ENCODE data around the gene KIF16B. TPM values are rescaled to one million over a fixed set of nuclear protein-coding genes. Genes with fewer than 3 reads are reported as not detected.

KIF16B gene
- total RNA-seq, 1 experiment from 2014 or later, result 4.6 TPM

- Histone ChIP-seq H3K4me3 (ENCODE audit: low read depth, low read length, poor library complexity, severe bottlenecking) (no peak overlapping the region), H3K4me1 (ENCODE audit: insufficient read depth, low read length, poor library complexity, severe bottlenecking) (no peaks in the 10 kb centered on the region), H3K9me3 (ENCODE audit: low read depth, low read length, poor library complexity, severe bottlenecking) (no peaks in the 10 kb centered on the region), H3K27me3 (replicated peaks; ENCODE audit: insufficient read depth, low read depth, low read length, poor library complexity) (no peaks in the 10 kb centered on the region), H3K27ac (ENCODE audit: low read depth, low read length, poor library complexity, severe bottlenecking) (no peak overlapping the region), H3K36me3 (ENCODE audit: insufficient read depth, low read length, poor library complexity, severe bottlenecking) (no peaks in the 10 kb centered on the region)
- no TSS peak for BruUV-seq (replicated peaks)
- no peak for DNase-seq (ENCODE audit: low spot score)
- intact Hi-C loops (cut with micrococcal nuclease; ENCODE audit: unreplicated experiment), result no loop called here
- TF ChIP-seq CTCF (conservative IDR thresholded peaks at IDR 0.05; ENCODE audit: low read depth, low read length) (no peak), EZH2 (IDR thresholded peaks at IDR 0.05; ENCODE audit: borderline replicate concordance, low read depth, low read length, poor library complexity, severe bottlenecking) (no peak)
- ChIA-PET POLR2A (ENCODE audit: low non-redundant PET) (no interaction called here), CTCF (no interaction called here)
Measured at GRCh38 chr20:16351415-16351814, 221.8 kb downstream of the KIF16B start.

GRCh38 chr20:16350465-16350864 lies 222.8 kb downstream of the KIF16B start:
- no peak for DNase-seq (ENCODE audit: low spot score)
- no peaks in the 10 kb centered on the region for H3K9me3 ChIP-seq (ENCODE audit: low read depth, low read length, poor library complexity, severe bottlenecking)
- H3K4me1 ChIP-seq (ENCODE audit: insufficient read depth, low read length, poor library complexity, severe bottlenecking), result no peaks in the 10 kb centered on the region
- H3K4me3 ChIP-seq (ENCODE audit: low read depth, low read length, poor library complexity, severe bottlenecking), result no peak overlapping the region
- H3K27ac ChIP-seq (ENCODE audit: low read depth, low read length, poor library complexity, severe bottlenecking), result no peak overlapping the region
- POLR2A ChIA-PET (ENCODE audit: low non-redundant PET), result no interaction called here
- BruUV-seq (replicated peaks), result no TSS peak
- no peaks in the 10 kb centered on the region for H3K36me3 ChIP-seq (ENCODE audit: insufficient read depth, low read length, poor library complexity, severe bottlenecking)
- intact Hi-C loops (cut with micrococcal nuclease; ENCODE audit: unreplicated experiment), result no loop called here
- CTCF ChIA-PET, result no interaction called here
- TF ChIP-seq CTCF (conservative IDR thresholded peaks at IDR 0.05; ENCODE audit: low read depth, low read length), result no peak
- no peak for TF ChIP-seq EZH2 (IDR thresholded peaks at IDR 0.05; ENCODE audit: borderline replicate concordance, low read depth, low read length, poor library complexity, severe bottlenecking)
- no peaks in the 10 kb centered on the region for H3K27me3 ChIP-seq (replicated peaks; ENCODE audit: insufficient read depth, low read depth, low read length, poor library complexity)

- H3K4me3 ChIP-seq (ENCODE audit: low read depth, low read length, poor library complexity, severe bottlenecking), result no peak overlapping the region
- no peaks in the 10 kb centered on the region for H3K9me3 ChIP-seq (ENCODE audit: low read depth, low read length, poor library complexity, severe bottlenecking)
- no peak for DNase-seq (ENCODE audit: low spot score)
- ChIA-PET POLR2A (ENCODE audit: low non-redundant PET) (no interaction called here), CTCF (no interaction called here)
- H3K27ac ChIP-seq (ENCODE audit: low read depth, low read length, poor library complexity, severe bottlenecking), result no peak overlapping the region
- H3K36me3 ChIP-seq (ENCODE audit: insufficient read depth, low read length, poor library complexity, severe bottlenecking), result no peaks in the 10 kb centered on the region
- intact Hi-C loops (cut with micrococcal nuclease; ENCODE audit: unreplicated experiment), result no loop called here
- BruUV-seq (replicated peaks), result no TSS peak
- H3K27me3 ChIP-seq (replicated peaks; ENCODE audit: insufficient read depth, low read depth, low read length, poor library complexity), result no peaks in the 10 kb centered on the region
- TF ChIP-seq EZH2 (IDR thresholded peaks at IDR 0.05; ENCODE audit: borderline replicate concordance, low read depth, low read length, poor library complexity, severe bottlenecking) (no peak), CTCF (conservative IDR thresholded peaks at IDR 0.05; ENCODE audit: low read depth, low read length) (no peak)
- H3K4me1 ChIP-seq (ENCODE audit: insufficient read depth, low read length, poor library complexity, severe bottlenecking), result no peaks in the 10 kb centered on the region
Measured at GRCh38 chr20:16349523-16350260, 223.6 kb downstream of the KIF16B start.
